Natural killer cell (primary cell): ENCODE data around the gene RNASET2. TPM values are rescaled to one million over a fixed set of nuclear protein-coding genes. Genes with fewer than 3 reads are reported as not detected.

Source experiments
- ATAC-seq, 3 donors: fragments of 150-1000 bp in 2 of 3; fragments of 200-7000 bp in 1 of 3; cut with Tn5 transposase; 1 replicate in 1 of 3; 2 replicates in 2 of 3; pipeline ENCODE4 v1.10.0; 2021; ENCODE audit warnings: mild to moderate bottlenecking in 2 of 3, moderate library complexity in 2 of 3
- DNase-seq, 2 donors: peaks; one replicate each; pipeline versions ENCODE4 v3.0.0 to v3.0.0-alpha.2; 2013 to 2021; ENCODE audit warnings: mixed read lengths in 1 of 2
- H3K27ac ChIP-seq: one replicate; pipeline ENCODE4 v1.5.1; 2013; ENCODE audit warnings: mild to moderate bottlenecking, low read length
- H3K27me3 ChIP-seq: one replicate; pipeline ENCODE4 v1.6.1; 2013; ENCODE audit warnings: low read length; ENCODE audit not compliant: control insufficient read depth, insufficient read depth
- H3K36me3 ChIP-seq: one replicate; pipeline ENCODE4 v1.6.1; 2013; ENCODE audit warnings: low read length; ENCODE audit not compliant: control insufficient read depth, insufficient read depth
- H3K4me1 ChIP-seq: one replicate; pipeline ENCODE4 v1.6.1; 2013; ENCODE audit warnings: low read length; ENCODE audit not compliant: control insufficient read depth, insufficient read depth
- H3K4me3 ChIP-seq: one replicate; pipeline ENCODE4 v1.5.1; 2013; ENCODE audit warnings: low read length
- H3K9me3 ChIP-seq: one replicate; pipeline ENCODE4 v1.6.1; 2013; ENCODE audit warnings: low read length; ENCODE audit not compliant: control insufficient read depth, insufficient read depth
- H3K27ac Mint-ChIP-seq, 2 donors: one replicate each; pipeline ENCODE4 v1.8.0; 2022; ENCODE audit warnings: mild to moderate bottlenecking in 2 of 2, mixed read lengths in 2 of 2, moderate library complexity in 1 of 2
- H3K27me3 Mint-ChIP-seq, 2 donors: one replicate each; pipeline ENCODE4 v1.8.0; 2022; ENCODE audit warnings: low read depth in 2 of 2, mixed read lengths in 2 of 2
- H3K36me3 Mint-ChIP-seq: one replicate; pipeline ENCODE4 v1.8.0; 2022; ENCODE audit warnings: mixed read lengths
- H3K4me1 Mint-ChIP-seq, 2 donors: one replicate each; pipeline ENCODE4 v1.8.0; 2022; ENCODE audit warnings: mixed read lengths in 2 of 2
- H3K4me3 Mint-ChIP-seq: one replicate; pipeline ENCODE4 v1.8.0; 2022; ENCODE audit warnings: mild to moderate bottlenecking, moderate library complexity, mixed read lengths
- H3K9me3 Mint-ChIP-seq, 2 donors: one replicate each; pipeline ENCODE4 v1.8.0; 2022; ENCODE audit warnings: mixed read lengths in 2 of 2
- WGBS: methylation state at CpG from one replicate; pipeline ENCODE4 v1.1.7; 2013; ENCODE audit warnings: missing lambda C conversion rate; ENCODE audit not compliant: insufficient coverage; 5-methylcytosine and 5-hydroxymethylcytosine counted together
- intact Hi-C: fragments of 100-400 bp; cut with micrococcal nuclease; formaldehyde crosslinking; loops from one replicate; pipeline ENCODE4 v1.14.2; 2022
- total RNA-seq, 4 donors: library from RNA; stranded (reverse); fragments of 120-200 nt in 1 of 4; gene quantifications; one replicate each; pipeline versions ENCODE4 v1.2.3 to v1.2.4, GENCODE V29; 2013 to 2022
- TF ChIP-seq, protein P1 (sequence below): fragments of 200-600 bp; IDR thresholded peaks from one replicate; pipeline ENCODE4 v1.8.0; 2022; ENCODE audit warnings: antibody characterized with exemption

Gene RNASET2
- total RNA-seq, 3 donors from 2014 or later (not counting 1 experiment from before 2014, with no cell fraction given) = 65.1 to 106 (median 84.5) TPM

DNA sequence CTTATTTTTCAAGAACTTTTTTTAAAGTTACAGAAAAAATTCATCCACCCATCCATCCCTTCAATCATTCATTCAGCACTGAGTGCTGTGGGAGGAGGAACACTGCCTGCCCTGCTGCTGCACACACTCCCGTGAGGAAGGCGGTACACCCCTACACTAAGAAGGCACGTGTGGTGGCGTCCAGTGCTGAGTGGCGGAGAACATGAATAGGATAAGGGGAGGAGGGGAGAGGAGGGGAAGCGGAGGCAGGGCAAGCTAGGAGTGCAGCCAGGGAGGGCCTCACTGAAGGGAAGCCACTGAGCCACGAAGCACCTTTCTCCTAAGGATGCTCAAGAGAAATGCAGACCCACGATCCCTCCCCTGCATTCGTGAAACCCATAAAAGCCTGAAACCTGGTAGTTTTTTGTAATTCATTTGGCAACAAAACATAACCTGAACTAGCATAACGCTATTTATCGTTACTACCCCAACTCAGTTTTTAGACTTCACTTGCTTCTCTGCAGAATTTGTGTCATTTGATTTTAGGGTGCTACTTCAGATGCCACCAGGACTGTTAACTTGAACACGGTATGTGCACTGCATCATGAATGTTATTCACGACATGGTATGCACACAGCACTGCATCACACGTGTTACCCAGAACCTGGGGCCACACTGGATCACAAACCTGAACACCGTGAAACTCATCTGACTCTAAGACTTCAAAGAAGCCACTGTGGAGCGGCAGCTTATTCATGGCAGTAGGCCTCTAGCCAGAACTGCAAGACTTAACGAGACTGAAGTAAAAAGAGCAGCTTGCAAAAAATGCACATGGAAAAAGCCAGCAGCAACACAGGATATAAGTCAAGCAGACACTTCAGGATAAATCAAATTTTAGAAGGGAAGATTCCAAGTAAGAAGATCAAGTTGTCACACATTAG, 3.5 kb downstream of the RNASET2 start:
- peaks cover 62% of the 10 kb centered on the region for H3K4me1 ChIP-seq

DNA sequence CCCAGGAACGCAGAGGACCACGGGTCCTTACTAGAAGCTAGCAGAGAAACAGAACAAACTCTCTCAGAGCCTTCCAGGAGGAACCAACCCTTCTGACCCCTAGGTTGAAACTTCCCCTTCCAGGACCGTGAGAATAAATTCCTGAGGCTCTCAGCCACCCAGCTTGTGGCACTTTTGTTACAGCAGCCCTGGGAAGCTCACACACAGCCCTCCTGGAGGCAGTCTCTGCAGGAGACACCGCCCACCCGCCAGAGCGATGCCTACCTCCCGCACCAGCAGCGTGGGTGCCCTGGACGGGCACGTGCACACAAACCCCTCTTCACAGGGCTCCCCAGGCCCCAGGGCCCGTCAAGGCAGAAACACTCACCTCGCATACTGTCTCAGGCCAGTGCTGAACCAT, 4.2 kb downstream of the RNASET2 start:
- no peaks in the 10 kb centered on the region for H3K36me3 Mint-ChIP-seq
- intact Hi-C loops = no loop called here
- H3K9me3 Mint-ChIP-seq = no peaks in the 10 kb centered on the region
- H3K4me3 ChIP-seq = no peak overlapping the region
- H3K27ac ChIP-seq = peak overlapping the region; percentile 89
- no peaks in the 10 kb centered on the region for H3K9me3 ChIP-seq
- H3K4me1 Mint-ChIP-seq = peaks cover 29 to 49% of the 10 kb centered on the region in 2 donors
- TF ChIP-seq, protein P1, sequence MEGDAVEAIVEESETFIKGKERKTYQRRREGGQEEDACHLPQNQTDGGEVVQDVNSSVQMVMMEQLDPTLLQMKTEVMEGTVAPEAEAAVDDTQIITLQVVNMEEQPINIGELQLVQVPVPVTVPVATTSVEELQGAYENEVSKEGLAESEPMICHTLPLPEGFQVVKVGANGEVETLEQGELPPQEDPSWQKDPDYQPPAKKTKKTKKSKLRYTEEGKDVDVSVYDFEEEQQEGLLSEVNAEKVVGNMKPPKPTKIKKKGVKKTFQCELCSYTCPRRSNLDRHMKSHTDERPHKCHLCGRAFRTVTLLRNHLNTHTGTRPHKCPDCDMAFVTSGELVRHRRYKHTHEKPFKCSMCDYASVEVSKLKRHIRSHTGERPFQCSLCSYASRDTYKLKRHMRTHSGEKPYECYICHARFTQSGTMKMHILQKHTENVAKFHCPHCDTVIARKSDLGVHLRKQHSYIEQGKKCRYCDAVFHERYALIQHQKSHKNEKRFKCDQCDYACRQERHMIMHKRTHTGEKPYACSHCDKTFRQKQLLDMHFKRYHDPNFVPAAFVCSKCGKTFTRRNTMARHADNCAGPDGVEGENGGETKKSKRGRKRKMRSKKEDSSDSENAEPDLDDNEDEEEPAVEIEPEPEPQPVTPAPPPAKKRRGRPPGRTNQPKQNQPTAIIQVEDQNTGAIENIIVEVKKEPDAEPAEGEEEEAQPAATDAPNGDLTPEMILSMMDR = no peak
- no peak overlapping the region for H3K4me3 Mint-ChIP-seq
- peaks cover 55% of the 10 kb centered on the region for H3K4me1 ChIP-seq
- 80% methylated on average over 12 of the region's 12 CpGs for WGBS
- DNase-seq = peak in 1 of 2 donors; percentile 36
- H3K36me3 ChIP-seq = peaks cover 14% of the 10 kb centered on the region
- H3K27me3 ChIP-seq = no peaks in the 10 kb centered on the region
- peak overlapping the region in 1 of 2 donors; percentile 85 for H3K27ac Mint-ChIP-seq
- H3K27me3 Mint-ChIP-seq = no peaks in the 10 kb centered on the region
- no peak for ATAC-seq

More for the DNA sequence above, 3.5 kb downstream of the RNASET2 start:
- TF ChIP-seq, protein P1 = no peak
- intact Hi-C loops = no loop called here
- Histone ChIP-seq H3K27me3 (no peaks in the 10 kb centered on the region), H3K9me3 (no peaks in the 10 kb centered on the region), H3K4me3 (no peak overlapping the region), H3K27ac (no peak overlapping the region), H3K36me3 (peaks cover 7% of the 10 kb centered on the region)
- 85% methylated on average over 17 of the region's 17 CpGs for whole genome bisulfite sequencing
- ATAC-seq (no peak), DNase-seq (peak in 1 of 2 donors; percentile 61)
- Mint-ChIP-seq H3K27ac (peak overlapping the region; percentile 31 to 57), H3K4me1 (peaks cover 36 to 56% of the 10 kb centered on the region in 2 donors), H3K36me3 (no peaks in the 10 kb centered on the region), H3K27me3 (no peaks in the 10 kb centered on the region), H3K9me3 (no peaks in the 10 kb centered on the region), H3K4me3 (peak overlapping the region; percentile 86)

DNA sequence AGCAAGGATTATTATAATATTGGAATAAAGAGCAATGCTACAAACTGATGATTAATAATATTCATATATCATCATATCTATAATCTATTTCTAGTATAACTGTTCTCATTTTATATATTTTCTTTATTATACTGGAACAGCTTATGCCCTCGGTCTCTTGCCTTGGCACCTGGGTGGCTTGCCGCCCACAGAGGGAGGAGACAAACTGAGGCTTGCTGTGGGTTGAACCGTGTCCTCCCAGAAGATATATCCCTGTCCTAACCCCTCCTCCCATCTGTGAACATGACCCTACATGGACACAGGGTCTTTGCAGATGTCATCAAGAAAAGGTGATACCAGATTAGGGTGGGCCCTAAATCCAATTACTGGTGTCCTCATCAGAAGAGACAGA, 4.7 kb downstream of the RNASET2 start:
- ATAC-seq (no peak), DNase-seq (no peak)
- intact Hi-C loops = no loop called here
- Histone ChIP-seq H3K4me3 (no peak overlapping the region), H3K9me3 (no peaks in the 10 kb centered on the region), H3K36me3 (peaks cover 19% of the 10 kb centered on the region), H3K4me1 (peaks cover 51% of the 10 kb centered on the region), H3K27me3 (no peaks in the 10 kb centered on the region), H3K27ac (peak overlapping the region; percentile 89)
- no peak overlapping the region for H3K4me3 Mint-ChIP-seq
- no peaks in the 10 kb centered on the region for H3K27me3 Mint-ChIP-seq
- no peaks in the 10 kb centered on the region for H3K9me3 Mint-ChIP-seq
- WGBS = 63% methylated on average over 3 of the region's 3 CpGs
- TF ChIP-seq, protein P1 = no peak
- no peaks in the 10 kb centered on the region for H3K36me3 Mint-ChIP-seq
- H3K27ac Mint-ChIP-seq = peak overlapping the region; percentile 85
- peaks cover 28 to 45% of the 10 kb centered on the region in 2 donors for H3K4me1 Mint-ChIP-seq
